Erythroblast (primary cell): ENCODE data around the gene TBKBP1.

Experiments used
- GATA1 ChIP-seq: IDR thresholded peaks from 2 replicates; pipeline ENCODE4 v1.6.1; 2011; ENCODE audit warnings: low read depth, mild to moderate bottlenecking, control low read depth, low read length, moderate library complexity
- POLR2A ChIP-seq: IDR thresholded peaks from 2 replicates; pipeline ENCODE4 v1.6.1; 2011; ENCODE audit warnings: mild to moderate bottlenecking, low read length

DNA sequence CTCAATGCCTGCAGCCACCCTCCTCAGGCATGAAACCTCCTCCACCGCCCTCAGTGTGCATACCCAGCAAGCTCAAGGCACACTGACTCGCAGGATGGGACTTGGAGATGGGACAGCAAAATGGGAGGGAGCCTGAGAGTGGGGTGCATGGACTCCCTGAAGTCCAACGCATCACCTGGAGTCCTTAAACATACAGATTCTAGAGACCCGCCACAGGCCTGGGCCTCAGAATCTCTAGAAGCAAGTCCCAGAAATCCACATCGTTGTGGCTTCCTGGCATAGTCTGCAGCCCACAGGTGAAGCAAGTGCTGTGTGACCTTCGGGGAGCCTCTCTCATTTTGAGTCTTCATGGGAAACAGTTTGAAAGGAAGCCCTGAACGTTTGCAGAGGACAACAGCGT lies 35.5 kb downstream of the TBKBP1 start:
- no peak for TF ChIP-seq POLR2A
- no peak for TF ChIP-seq GATA1
